GM06990 (cell line): ENCODE results near the gene ADAMTS2.

Experiments
- DNase-seq: peaks from one replicate; pipeline ENCODE4 v3.0.0-alpha.2; 2011; ENCODE audit not compliant: insufficient read length; ENCODE audit errors: extremely low read depth
- H3K27me3 ChIP-seq: replicated peaks from 2 replicates; pipeline ENCODE4 v1.6.0; 2011; ENCODE audit warnings: low read length; ENCODE audit not compliant: control insufficient read depth, insufficient read depth
- H3K36me3 ChIP-seq: 2 replicates; pipeline ENCODE4 v1.5.1; 2011; ENCODE audit warnings: low read length; ENCODE audit not compliant: control insufficient read depth, insufficient read depth
- H3K4me3 ChIP-seq: replicated peaks from 2 replicates; pipeline ENCODE4 v1.5.1; 2011; ENCODE audit warnings: low read depth, mild to moderate bottlenecking, control low read depth, low read length
- CTCF ChIP-seq: IDR thresholded peaks from 2 replicates; pipeline ENCODE4 v1.5.1; 2011; ENCODE audit warnings: low read length, control low read depth, mild to moderate bottlenecking, inconsistent platforms; ENCODE audit not compliant: insufficient read depth, poor library complexity, severe bottlenecking

The ADAMTS2 gene

GRCh38 chr5:179233909-179234562, 111.2 kb downstream of the ADAMTS2 start:
- no peak for TF ChIP-seq CTCF
- no peak for DNase-seq
- Histone ChIP-seq H3K4me3 (no peak overlapping the region), H3K27me3 (no peaks in the 10 kb centered on the region), H3K36me3 (no peaks in the 10 kb centered on the region)

- no peak overlapping the region for H3K4me3 ChIP-seq
- no peak for TF ChIP-seq CTCF
- no peaks in the 10 kb centered on the region for H3K36me3 ChIP-seq
- H3K27me3 ChIP-seq: no peaks in the 10 kb centered on the region
- no peak for DNase-seq
These were observed 113.0 kb downstream of the ADAMTS2 start for GRCh38 chr5:179232091-179232735.

GRCh38 chr5:179231309-179231708, 114.0 kb downstream of the ADAMTS2 start:
- TF ChIP-seq CTCF: no peak

GRCh38 chr5:179230061-179230461, 115.2 kb downstream of the ADAMTS2 start:
- Histone ChIP-seq H3K27me3 (no peaks in the 10 kb centered on the region), H3K4me3 (no peak overlapping the region), H3K36me3 (no peaks in the 10 kb centered on the region)
- no peak for DNase-seq
- TF ChIP-seq CTCF: no peak

More at GRCh38 chr5:179231309-179231708, 114.0 kb downstream of the ADAMTS2 start:
- no peak for DNase-seq
- H3K27me3 ChIP-seq: no peaks in the 10 kb centered on the region
- no peaks in the 10 kb centered on the region for H3K36me3 ChIP-seq
- H3K4me3 ChIP-seq: no peak overlapping the region

DNA sequence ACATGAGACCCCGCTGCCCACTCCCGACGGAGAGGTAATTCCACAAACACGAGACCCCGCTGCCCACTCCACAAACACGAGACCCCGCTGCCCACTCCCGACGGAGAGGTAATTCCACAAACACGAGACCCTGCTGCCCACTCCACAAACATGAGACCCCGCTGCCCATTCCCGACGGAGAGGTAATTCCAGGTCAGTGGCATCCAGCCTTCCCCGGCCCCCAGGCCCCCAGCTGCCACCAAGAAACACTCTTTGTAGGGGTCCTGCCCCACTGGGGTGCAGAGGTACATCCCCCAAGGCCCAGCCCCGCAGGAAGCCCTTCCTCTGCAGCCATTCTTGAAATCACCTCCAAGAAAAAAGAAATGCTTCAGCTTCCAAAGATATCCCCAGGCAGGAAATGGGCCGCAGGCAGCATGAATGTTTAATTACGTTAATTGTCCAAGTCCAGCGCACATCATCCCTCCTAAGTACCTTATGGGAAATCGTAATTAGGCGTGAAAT, 115.9 kb downstream of the ADAMTS2 start:
- Histone ChIP-seq H3K4me3 (no peak overlapping the region), H3K27me3 (no peaks in the 10 kb centered on the region), H3K36me3 (no peaks in the 10 kb centered on the region)
- TF ChIP-seq CTCF: no peak
- no peak for DNase-seq
